Peyer's patch (tissue), 4 donors: Measurements from ENCODE around the gene PLCH2.

ENCODE experiments used
- POLR2A ChIP-seq, 2 donors: fragments of 450-650 bp; IDR thresholded peaks; one replicate each; pipeline ENCODE4 v1.5.1; 2017; ENCODE audit warnings: antibody characterized with exemption in 2 of 2, mild to moderate bottlenecking in 2 of 2, moderate library complexity in 2 of 2
- TF ChIP-seq, protein P1 (sequence below), 6 experiments: fragments of 450-650 bp in 4 of 6; fragments of 200-600 bp in 2 of 6; sonication (generic) in 1 of 6; IDR thresholded peaks; one replicate each; pipeline ENCODE4 v1.5.1; 2017 to 2019; ENCODE audit warnings: antibody characterized with exemption in 6 of 6, mild to moderate bottlenecking in 3 of 6, moderate library complexity in 1 of 6

DNA sequence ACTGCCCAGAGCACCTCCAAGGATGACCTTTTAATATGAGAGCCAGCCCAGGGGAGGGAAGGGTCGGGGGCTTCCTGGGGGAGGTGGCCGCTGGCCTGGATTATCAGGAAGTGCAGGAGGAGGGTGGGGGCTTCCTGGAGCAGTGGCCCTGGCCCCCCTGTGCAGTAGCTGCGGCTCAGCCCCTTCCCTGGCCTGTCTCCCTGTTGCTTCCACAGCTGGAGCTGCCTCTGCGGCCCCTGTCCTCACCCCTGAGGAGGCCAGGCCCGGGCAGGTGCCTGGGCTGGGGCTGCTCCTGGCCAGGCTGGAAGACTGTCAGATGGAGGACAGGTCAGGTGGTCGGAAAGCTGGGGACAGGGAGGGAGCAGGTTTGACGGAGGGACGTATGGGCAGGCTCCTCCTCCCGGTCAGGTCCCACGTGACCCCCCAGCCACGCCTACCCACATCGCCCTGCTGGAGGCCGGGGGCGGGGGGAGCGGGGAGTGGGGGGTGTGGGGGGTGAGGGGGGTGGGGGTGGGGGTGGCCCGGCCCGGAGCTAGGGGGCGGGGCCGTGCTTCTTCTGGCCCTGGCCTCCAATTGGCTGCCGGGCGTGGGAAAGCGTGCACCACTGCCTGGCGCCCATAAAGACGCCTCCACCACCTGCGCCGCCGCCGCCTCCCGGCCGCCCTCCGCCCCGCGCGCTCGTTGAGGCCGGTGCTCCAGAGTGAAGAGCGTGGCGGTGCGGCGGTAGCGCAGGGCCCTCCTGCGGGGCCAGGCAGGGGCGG is 69.8 kb downstream of the PLCH2 start:
- TF ChIP-seq, protein P1, sequence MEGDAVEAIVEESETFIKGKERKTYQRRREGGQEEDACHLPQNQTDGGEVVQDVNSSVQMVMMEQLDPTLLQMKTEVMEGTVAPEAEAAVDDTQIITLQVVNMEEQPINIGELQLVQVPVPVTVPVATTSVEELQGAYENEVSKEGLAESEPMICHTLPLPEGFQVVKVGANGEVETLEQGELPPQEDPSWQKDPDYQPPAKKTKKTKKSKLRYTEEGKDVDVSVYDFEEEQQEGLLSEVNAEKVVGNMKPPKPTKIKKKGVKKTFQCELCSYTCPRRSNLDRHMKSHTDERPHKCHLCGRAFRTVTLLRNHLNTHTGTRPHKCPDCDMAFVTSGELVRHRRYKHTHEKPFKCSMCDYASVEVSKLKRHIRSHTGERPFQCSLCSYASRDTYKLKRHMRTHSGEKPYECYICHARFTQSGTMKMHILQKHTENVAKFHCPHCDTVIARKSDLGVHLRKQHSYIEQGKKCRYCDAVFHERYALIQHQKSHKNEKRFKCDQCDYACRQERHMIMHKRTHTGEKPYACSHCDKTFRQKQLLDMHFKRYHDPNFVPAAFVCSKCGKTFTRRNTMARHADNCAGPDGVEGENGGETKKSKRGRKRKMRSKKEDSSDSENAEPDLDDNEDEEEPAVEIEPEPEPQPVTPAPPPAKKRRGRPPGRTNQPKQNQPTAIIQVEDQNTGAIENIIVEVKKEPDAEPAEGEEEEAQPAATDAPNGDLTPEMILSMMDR (IDR thresholded peaks at IDR 0.05) = no peak
- peak; percentile 59 to 72 for TF ChIP-seq POLR2A (IDR thresholded peaks at IDR 0.05)
